CD4-positive, alpha-beta T cell (primary cell): Measurements from ENCODE around the gene MAPK8IP2. TPM values are rescaled to one million over a fixed set of nuclear protein-coding genes. Genes with fewer than 3 reads are reported as not detected.
"Not testable (repeated sequence)": the region's sequence is repeated elsewhere in the genome, so short reads cannot be mapped to it uniquely, and the experiment has no call there.

Experiments used
- ATAC-seq: fragments of 200-7000 bp; cut with Tn5 transposase; one replicate; pipeline ENCODE4 v1.10.0; 2022; ENCODE audit warnings: mild to moderate bottlenecking; ENCODE audit not compliant: poor library complexity
- CTCF ChIA-PET: fragments of 350-600 bp; sonication (Branson Sonifier 250); formaldehyde crosslinking; loops from one replicate; lab custom pipeline; 2021; ENCODE audit warnings: antibody characterized with exemption, inconsistent platforms; lab: Charles Lee
- POLR2A ChIA-PET: fragments of 350-600 bp; sonication (Branson Sonifier 250); formaldehyde crosslinking; loops from one replicate; lab custom pipeline; 2021; ENCODE audit warnings: antibody characterized with exemption, inconsistent platforms; lab: Charles Lee
- DNase-seq, 14 experiments: peaks; one replicate each; pipeline ENCODE4 v3.0.0-alpha.2; 2013 to 2020; ENCODE audit warnings: mixed read lengths in 2 of 14
- H3K27ac ChIP-seq, 2 donors: one replicate each; pipeline versions ENCODE4 v1.5.1 to v1.7.0; 2013; ENCODE audit warnings: low read length in 2 of 2, low read depth in 1 of 2, mild to moderate bottlenecking in 1 of 2
- H3K27me3 ChIP-seq, 2 experiments: 1 replicate in 1 of 2; 2 replicates in 1 of 2; pipeline versions ENCODE4 v1.6.1 to v1.7.0; 2013; ENCODE audit warnings: low read length in 2 of 2, control low read depth in 1 of 2, mild to moderate bottlenecking in 1 of 2, moderate library complexity in 1 of 2; ENCODE audit not compliant: insufficient read depth in 2 of 2, control insufficient read depth in 1 of 2
- H3K36me3 ChIP-seq: one replicate; pipeline ENCODE4 v1.6.1; 2013; ENCODE audit warnings: low read length, control low read depth; ENCODE audit not compliant: insufficient read depth
- H3K4me1 ChIP-seq: one replicate; pipeline ENCODE4 v1.6.1; 2013; ENCODE audit warnings: low read length, control low read depth; ENCODE audit not compliant: insufficient read depth
- H3K4me3 ChIP-seq: one replicate; pipeline ENCODE4 v1.5.1; 2013; ENCODE audit warnings: mild to moderate bottlenecking, low read length, moderate library complexity
- H3K9me3 ChIP-seq, 2 experiments: 1 replicate in 1 of 2; 2 replicates in 1 of 2; pipeline versions ENCODE4 v1.6.1 to v1.7.0; 2013; ENCODE audit warnings: low read length in 2 of 2, mild to moderate bottlenecking in 2 of 2, control low read depth in 1 of 2, moderate library complexity in 1 of 2; ENCODE audit not compliant: control insufficient read depth in 1 of 2, insufficient read depth in 1 of 2
- H3K27ac Mint-ChIP-seq: one replicate; pipeline ENCODE4 v1.8.0; 2020; ENCODE audit warnings: mixed read lengths
- H3K27me3 Mint-ChIP-seq: one replicate; pipeline ENCODE4 v1.8.0; 2021; ENCODE audit warnings: mixed read lengths
- H3K36me3 Mint-ChIP-seq: one replicate; pipeline ENCODE4 v1.8.0; 2021; ENCODE audit warnings: low read depth, mixed read lengths
- H3K4me1 Mint-ChIP-seq: one replicate; pipeline ENCODE4 v1.8.0; 2021; ENCODE audit warnings: low read depth, mixed read lengths
- H3K4me3 Mint-ChIP-seq: one replicate; pipeline ENCODE4 v1.8.0; 2020; ENCODE audit warnings: mild to moderate bottlenecking, mixed read lengths
- H3K9me3 Mint-ChIP-seq: one replicate; pipeline ENCODE4 v1.8.0; 2020; ENCODE audit warnings: mixed read lengths
- intact Hi-C, 2 experiments: fragments of 100-400 bp; cut with DNase I in 1 of 2; cut with micrococcal nuclease in 1 of 2; formaldehyde crosslinking; loops; one replicate each; pipeline versions ENCODE4 v1.15.1 to v1.9.0; 2023 to 2025; cut with DNase I, micrococcal nuclease
- total RNA-seq, 174 experiments: library from RNA in 2 of 174; stranded (reverse) in 2 of 174; gene quantifications; one replicate each; pipeline ENCODE4 v1.2.3 and lab custom pipeline; 2021 to 2026
- TF ChIP-seq, protein P1 (sequence below): fragments of 200-600 bp; IDR thresholded peaks from one replicate; pipeline ENCODE4 v1.8.0; 2022; ENCODE audit warnings: antibody characterized with exemption, mild to moderate bottlenecking

The MAPK8IP2 gene
- total RNA-seq, 2 experiments from 2014 or later: 0.31 to 0.52 TPM

DNA sequence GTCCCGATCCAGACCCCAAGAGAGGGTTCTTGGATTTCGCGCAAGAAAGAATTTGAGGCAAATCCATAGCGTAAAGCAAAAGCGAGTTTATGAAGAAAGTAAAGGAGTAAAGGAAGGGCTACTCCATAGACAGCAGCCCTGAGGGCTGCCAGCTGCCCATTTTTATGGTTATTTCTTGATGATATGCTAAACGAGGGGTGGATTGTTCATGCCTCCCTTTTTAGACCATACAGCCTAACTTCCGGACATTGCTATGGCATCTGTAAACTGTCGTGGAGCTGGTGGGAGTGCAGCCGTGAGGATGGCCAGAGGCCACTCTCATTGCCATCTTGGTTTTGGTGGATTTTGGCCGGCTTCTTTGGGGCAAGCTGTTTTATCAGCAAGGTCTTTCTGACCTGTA, 52.7 kb downstream of the MAPK8IP2 start:
- Histone ChIP-seq H3K9me3 (peaks cover 4 to 6% of the 10 kb centered on the region in 2 experiments), H3K36me3 (no peaks in the 10 kb centered on the region), H3K4me3 (no peak overlapping the region), H3K27me3 (peaks cover 5% of the 10 kb centered on the region in 2 experiments), H3K27ac (no peak overlapping the region), H3K4me1 (no peaks in the 10 kb centered on the region)
- no peaks in the 10 kb centered on the region for H3K36me3 Mint-ChIP-seq
- ChIA-PET POLR2A (no interaction called here), CTCF (no interaction called here)
- H3K27ac Mint-ChIP-seq: no peak overlapping the region
- no peaks in the 10 kb centered on the region for H3K4me1 Mint-ChIP-seq
- no peak for ATAC-seq
- no peak overlapping the region for H3K4me3 Mint-ChIP-seq
- H3K9me3 Mint-ChIP-seq: no peaks in the 10 kb centered on the region
- intact Hi-C loops: no loop called here
- peaks cover 16% of the 10 kb centered on the region for H3K27me3 Mint-ChIP-seq
- DNase-seq: no peak
- TF ChIP-seq, protein P1, sequence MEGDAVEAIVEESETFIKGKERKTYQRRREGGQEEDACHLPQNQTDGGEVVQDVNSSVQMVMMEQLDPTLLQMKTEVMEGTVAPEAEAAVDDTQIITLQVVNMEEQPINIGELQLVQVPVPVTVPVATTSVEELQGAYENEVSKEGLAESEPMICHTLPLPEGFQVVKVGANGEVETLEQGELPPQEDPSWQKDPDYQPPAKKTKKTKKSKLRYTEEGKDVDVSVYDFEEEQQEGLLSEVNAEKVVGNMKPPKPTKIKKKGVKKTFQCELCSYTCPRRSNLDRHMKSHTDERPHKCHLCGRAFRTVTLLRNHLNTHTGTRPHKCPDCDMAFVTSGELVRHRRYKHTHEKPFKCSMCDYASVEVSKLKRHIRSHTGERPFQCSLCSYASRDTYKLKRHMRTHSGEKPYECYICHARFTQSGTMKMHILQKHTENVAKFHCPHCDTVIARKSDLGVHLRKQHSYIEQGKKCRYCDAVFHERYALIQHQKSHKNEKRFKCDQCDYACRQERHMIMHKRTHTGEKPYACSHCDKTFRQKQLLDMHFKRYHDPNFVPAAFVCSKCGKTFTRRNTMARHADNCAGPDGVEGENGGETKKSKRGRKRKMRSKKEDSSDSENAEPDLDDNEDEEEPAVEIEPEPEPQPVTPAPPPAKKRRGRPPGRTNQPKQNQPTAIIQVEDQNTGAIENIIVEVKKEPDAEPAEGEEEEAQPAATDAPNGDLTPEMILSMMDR: no peak

DNA sequence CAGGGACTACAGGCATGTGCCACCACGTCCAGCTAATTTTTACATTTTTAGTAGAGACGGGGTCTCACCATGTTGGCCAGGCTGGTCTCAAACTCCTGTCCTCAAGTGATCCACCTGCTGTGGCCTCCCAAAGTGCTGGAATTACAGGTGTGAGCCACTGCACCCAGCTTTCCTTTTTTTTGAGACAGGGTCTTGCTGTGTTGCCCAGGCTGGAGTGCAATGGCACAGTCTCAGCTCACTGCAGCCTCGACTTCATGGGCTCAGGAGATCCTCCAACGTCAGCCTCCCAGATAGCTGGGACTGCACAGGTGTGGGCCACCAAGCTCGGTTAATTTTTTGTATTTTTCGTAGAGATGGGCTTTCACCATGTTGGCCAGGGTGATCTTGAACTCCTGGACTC, 54.1 kb downstream of the MAPK8IP2 start:
- H3K36me3 Mint-ChIP-seq, CTCF ChIA-PET, H3K27me3 ChIP-seq, H3K27ac Mint-ChIP-seq, POLR2A ChIA-PET, H3K9me3 ChIP-seq, ATAC-seq, H3K4me1 Mint-ChIP-seq, H3K4me1 ChIP-seq, intact Hi-C loops, H3K4me3 Mint-ChIP-seq, H3K9me3 Mint-ChIP-seq, H3K4me3 ChIP-seq, DNase-seq, H3K36me3 ChIP-seq, H3K27ac ChIP-seq: not testable (repeated sequence)
- H3K27me3 Mint-ChIP-seq: peaks cover 21% of the 10 kb centered on the region

DNA sequence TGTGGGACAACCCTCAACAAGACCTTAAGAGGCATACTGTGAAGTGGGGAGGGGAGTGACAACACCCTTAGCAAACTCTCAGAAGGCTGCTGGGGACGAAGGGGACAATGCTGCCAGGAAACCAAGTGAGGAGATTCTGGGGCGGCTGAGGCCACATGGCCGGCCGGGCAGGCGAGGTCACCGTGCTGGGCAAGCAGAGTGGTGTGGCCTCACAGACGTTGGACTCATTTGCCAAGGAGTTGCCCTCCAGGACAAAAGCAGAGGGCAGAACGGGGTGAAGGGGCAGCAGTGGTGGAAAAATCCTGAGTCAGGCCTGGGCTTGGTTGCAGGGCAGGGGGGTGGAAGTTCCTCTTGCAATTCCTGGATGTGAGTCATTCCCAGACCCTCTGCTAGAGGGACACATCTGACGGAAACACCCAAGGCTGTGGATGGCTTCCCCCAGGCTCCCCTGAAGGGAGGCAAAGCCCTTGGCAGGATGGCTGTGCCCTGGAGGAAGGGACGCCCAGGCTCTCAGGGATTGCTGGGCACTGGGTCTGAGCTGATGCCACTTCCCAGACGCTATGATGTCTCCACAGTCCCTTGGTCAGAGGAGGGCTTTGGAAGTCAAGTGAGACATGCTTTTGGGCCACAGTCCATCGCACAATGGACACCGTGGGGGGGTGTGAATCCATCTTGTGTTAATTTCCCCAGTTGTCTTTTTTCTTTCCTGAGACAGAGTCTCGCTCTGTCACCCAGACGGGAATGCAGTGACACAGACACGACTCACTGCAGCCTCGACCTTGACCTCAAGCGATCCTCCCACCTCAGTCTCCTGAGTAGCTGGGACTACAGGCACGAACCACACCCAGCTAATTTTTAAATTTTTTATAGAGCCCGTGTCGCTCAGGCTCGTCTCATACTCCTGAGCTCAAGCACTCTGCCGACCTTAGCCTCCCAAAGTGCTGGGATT, 55.8 kb downstream of the MAPK8IP2 start:
- peaks cover 29% of the 10 kb centered on the region for H3K27me3 Mint-ChIP-seq
- CTCF ChIA-PET: no interaction called here

More for the DNA sequence above, 55.8 kb downstream of the MAPK8IP2 start:
- Histone ChIP-seq H3K27me3 (peaks cover 5% of the 10 kb centered on the region in 2 experiments), H3K4me1 (no peaks in the 10 kb centered on the region), H3K4me3 (no peak overlapping the region), H3K9me3 (no peaks in the 10 kb centered on the region), H3K36me3 (no peaks in the 10 kb centered on the region), H3K27ac (no peak overlapping the region)
- no peak for DNase-seq
- H3K4me1 Mint-ChIP-seq: no peaks in the 10 kb centered on the region
- no peaks in the 10 kb centered on the region for H3K9me3 Mint-ChIP-seq
- POLR2A ChIA-PET: no interaction called here
- no peak for ATAC-seq
- no peak overlapping the region for H3K27ac Mint-ChIP-seq
- TF ChIP-seq, protein P1: no peak
- no peaks in the 10 kb centered on the region for H3K36me3 Mint-ChIP-seq
- intact Hi-C loops: no loop called here
- H3K4me3 Mint-ChIP-seq: no peak overlapping the region
